Mesendoderm (in vitro differentiated cells): Measurements from ENCODE around the gene GRIK2.

Experiments used
- DNase-seq: peaks from one replicate; pipeline ENCODE4 v3.0.0; 2013
- H2AK5ac ChIP-seq: 2 replicates; pipeline ENCODE4 v1.6.1; 2013; ENCODE audit warnings: low read length, inconsistent platforms
- H2BK120ac ChIP-seq: 2 replicates; pipeline ENCODE4 v1.6.1; 2013; ENCODE audit warnings: low read depth, mild to moderate bottlenecking, low read length, moderate library complexity, mixed read lengths
- H2BK15ac ChIP-seq: replicated peaks from 2 replicates; pipeline ENCODE4 v1.6.1; 2013; ENCODE audit warnings: low read depth, mild to moderate bottlenecking, moderate library complexity
- H2BK5ac ChIP-seq: 2 replicates; pipeline ENCODE4 v1.6.1; 2013; ENCODE audit warnings: low read length, inconsistent platforms
- H3K18ac ChIP-seq: 2 replicates; pipeline ENCODE4 v1.6.1; 2013; ENCODE audit warnings: mild to moderate bottlenecking, low read length, mixed read lengths
- H3K23ac ChIP-seq: one replicate; pipeline ENCODE4 v1.6.1; 2013; ENCODE audit warnings: low read length
- H3K27ac ChIP-seq: 2 replicates; pipeline ENCODE4 v1.5.1; 2013; ENCODE audit warnings: low read depth, mild to moderate bottlenecking, inconsistent platforms, low read length, moderate library complexity
- H3K27me3 ChIP-seq: 2 replicates; pipeline ENCODE4 v1.6.1; 2013; ENCODE audit warnings: low read length, control low read depth, mild to moderate bottlenecking, inconsistent platforms; ENCODE audit not compliant: insufficient read depth, poor library complexity
- H3K36me3 ChIP-seq: 2 replicates; pipeline ENCODE4 v1.6.1; 2013; ENCODE audit warnings: low read length, inconsistent platforms; ENCODE audit not compliant: control insufficient read depth, insufficient read depth
- H3K4ac ChIP-seq: one replicate; pipeline ENCODE4 v1.6.1; 2013; ENCODE audit warnings: low read depth, mild to moderate bottlenecking, low read length, moderate library complexity
- H3K4me1 ChIP-seq: 2 replicates; pipeline ENCODE4 v1.6.1; 2013; ENCODE audit warnings: low read depth, low read length, inconsistent platforms; ENCODE audit not compliant: control insufficient read depth
- H3K4me2 ChIP-seq: 2 replicates; pipeline ENCODE4 v1.6.1; 2013; ENCODE audit warnings: low read length
- H3K4me3 ChIP-seq: 2 replicates; pipeline ENCODE4 v1.5.1; 2013; ENCODE audit warnings: mild to moderate bottlenecking, low read length
- H3K56ac ChIP-seq: one replicate; pipeline ENCODE4 v1.6.1; 2013; ENCODE audit warnings: low read length
- H3K79me1 ChIP-seq: 2 replicates; pipeline ENCODE4 v1.6.1; 2013; ENCODE audit warnings: low read length, inconsistent platforms
- H3K79me2 ChIP-seq: 2 replicates; pipeline ENCODE4 v1.6.1; 2013; ENCODE audit warnings: mild to moderate bottlenecking, low read length; ENCODE audit not compliant: control insufficient read depth, insufficient read depth
- H3K9ac ChIP-seq: 2 replicates; pipeline ENCODE4 v1.6.1; 2013; ENCODE audit warnings: low read length, inconsistent platforms
- H4K5ac ChIP-seq: one replicate; pipeline ENCODE4 v1.6.1; 2013; ENCODE audit warnings: low read length
- H4K8ac ChIP-seq: one replicate; pipeline ENCODE4 v1.6.1; 2013; ENCODE audit warnings: low read depth, mild to moderate bottlenecking, control low read depth, low read length, moderate library complexity
- WGBS: extraction: QIAGEN DNeasy Blood & Tissue Kit; methylation state at CpG from one replicate; pipeline ENCODE4 v1.1.7; 2013; ENCODE audit warnings: low lambda C conversion rate, missing lambda C conversion rate; ENCODE audit not compliant: insufficient coverage; ENCODE audit errors: extremely low coverage; 5-methylcytosine and 5-hydroxymethylcytosine counted together

GRIK2 gene

GRCh38 chr6:101445527-101445926, 52.0 kb downstream of the GRIK2 start:
- Histone ChIP-seq H4K8ac (no peak overlapping the region), H3K27ac (no peak overlapping the region), H3K4me1 (no peaks in the 10 kb centered on the region), H2BK15ac (no peak overlapping the region), H3K4ac (no peak overlapping the region), H2AK5ac (no peak overlapping the region), H3K4me2 (no peak overlapping the region), H3K4me3 (no peak overlapping the region), H4K5ac (no peak overlapping the region), H2BK5ac (no peak overlapping the region), H3K79me2 (no peaks in the 10 kb centered on the region), H2BK120ac (no peak overlapping the region), H3K79me1 (no peaks in the 10 kb centered on the region), H3K9ac (no peak overlapping the region), H3K18ac (no peak overlapping the region), H3K27me3 (no peaks in the 10 kb centered on the region), H3K36me3 (no peaks in the 10 kb centered on the region), H3K23ac (no peak overlapping the region), H3K56ac (no peak overlapping the region)
- no peak for DNase-seq
- WGBS = no CpG with 5 or more reads among the region's 2 CpGs

- Histone ChIP-seq H2BK5ac (no peak overlapping the region), H4K8ac (no peak overlapping the region), H3K9ac (no peak overlapping the region), H3K36me3 (no peaks in the 10 kb centered on the region), H3K79me1 (no peaks in the 10 kb centered on the region), H4K5ac (no peak overlapping the region), H3K4me3 (no peak overlapping the region), H3K4ac (no peak overlapping the region), H3K4me2 (no peak overlapping the region), H2BK15ac (no peak overlapping the region), H3K18ac (no peak overlapping the region), H3K4me1 (no peaks in the 10 kb centered on the region), H2AK5ac (no peak overlapping the region), H3K56ac (no peak overlapping the region), H3K27me3 (no peaks in the 10 kb centered on the region), H3K23ac (no peak overlapping the region), H3K79me2 (no peaks in the 10 kb centered on the region), H3K27ac (no peak overlapping the region), H2BK120ac (no peak overlapping the region)
- no CpG with 5 or more reads among the region's 5 CpGs for WGBS
- DNase-seq = no peak
Observed at GRCh38 chr6:101450901-101451300, 57.4 kb downstream of the GRIK2 start.

GRCh38 chr6:101451981-101452380, 58.5 kb downstream of the GRIK2 start:
- no peak overlapping the region for H3K23ac ChIP-seq
- WGBS = no CpG with 5 or more reads among the region's 1 CpG
- no peak overlapping the region for H3K4me3 ChIP-seq

GRCh38 chr6:101453221-101453620, 59.7 kb downstream of the GRIK2 start:
- H3K36me3 ChIP-seq = no peaks in the 10 kb centered on the region
- no peak overlapping the region for H2BK15ac ChIP-seq
- no peak overlapping the region for H3K9ac ChIP-seq
- no peak overlapping the region for H4K5ac ChIP-seq
- H3K4me1 ChIP-seq = no peaks in the 10 kb centered on the region
- no peak overlapping the region for H3K18ac ChIP-seq
- no peak overlapping the region for H2BK120ac ChIP-seq
- H3K79me2 ChIP-seq = no peaks in the 10 kb centered on the region
- no peak overlapping the region for H2AK5ac ChIP-seq
- no peak overlapping the region for H3K27ac ChIP-seq
- no peak overlapping the region for H3K4ac ChIP-seq
- no peak overlapping the region for H3K23ac ChIP-seq
- WGBS = no CpG with 5 or more reads among the region's 4 CpGs
- no peak overlapping the region for H2BK5ac ChIP-seq
- no peak for DNase-seq
- no peak overlapping the region for H3K4me2 ChIP-seq
- no peak overlapping the region for H3K4me3 ChIP-seq
- no peaks in the 10 kb centered on the region for H3K79me1 ChIP-seq
- no peak overlapping the region for H3K56ac ChIP-seq
- H4K8ac ChIP-seq = no peak overlapping the region
- no peaks in the 10 kb centered on the region for H3K27me3 ChIP-seq

More at GRCh38 chr6:101451981-101452380, 58.5 kb downstream of the GRIK2 start:
- Histone ChIP-seq H3K27me3 (no peaks in the 10 kb centered on the region), H2AK5ac (no peak overlapping the region), H3K56ac (no peak overlapping the region), H3K79me2 (no peaks in the 10 kb centered on the region), H3K4me2 (no peak overlapping the region), H3K27ac (no peak overlapping the region), H4K8ac (no peak overlapping the region), H2BK120ac (no peak overlapping the region), H3K36me3 (no peaks in the 10 kb centered on the region), H4K5ac (no peak overlapping the region), H2BK15ac (no peak overlapping the region), H2BK5ac (no peak overlapping the region), H3K18ac (no peak overlapping the region), H3K9ac (no peak overlapping the region), H3K4ac (no peak overlapping the region), H3K4me1 (no peaks in the 10 kb centered on the region), H3K79me1 (no peaks in the 10 kb centered on the region)
- no peak for DNase-seq

GRCh38 chr6:101454106-101454676, 60.7 kb downstream of the GRIK2 start:
- H3K9ac ChIP-seq = no peak overlapping the region
- no peak overlapping the region for H2BK120ac ChIP-seq
- H3K27ac ChIP-seq = no peak overlapping the region
- no peaks in the 10 kb centered on the region for H3K27me3 ChIP-seq
- H2BK15ac ChIP-seq = no peak overlapping the region
- no peak overlapping the region for H3K56ac ChIP-seq
- no peak overlapping the region for H3K4ac ChIP-seq
- H3K36me3 ChIP-seq = no peaks in the 10 kb centered on the region
- H3K4me3 ChIP-seq = no peak overlapping the region
- no peak overlapping the region for H2AK5ac ChIP-seq
- no peak overlapping the region for H4K5ac ChIP-seq
- no CpG with 5 or more reads among the region's 3 CpGs for WGBS
- no peaks in the 10 kb centered on the region for H3K4me1 ChIP-seq
- H3K79me2 ChIP-seq = no peaks in the 10 kb centered on the region
- H3K23ac ChIP-seq = no peak overlapping the region
- H3K79me1 ChIP-seq = no peaks in the 10 kb centered on the region
- no peak overlapping the region for H3K18ac ChIP-seq
- no peak for DNase-seq
- no peak overlapping the region for H3K4me2 ChIP-seq
- H4K8ac ChIP-seq = no peak overlapping the region
- H2BK5ac ChIP-seq = no peak overlapping the region

- H2AK5ac ChIP-seq = no peak overlapping the region
- no peak overlapping the region for H2BK5ac ChIP-seq
- no peak overlapping the region for H2BK120ac ChIP-seq
- H3K4me3 ChIP-seq = no peak overlapping the region
- no peak overlapping the region for H2BK15ac ChIP-seq
- H3K79me1 ChIP-seq = no peaks in the 10 kb centered on the region
- no peak overlapping the region for H3K27ac ChIP-seq
- DNase-seq = no peak
- H3K9ac ChIP-seq = no peak overlapping the region
- no peak overlapping the region for H4K8ac ChIP-seq
- peaks cover 6% of the 10 kb centered on the region for H3K4me1 ChIP-seq
- no peak overlapping the region for H3K4ac ChIP-seq
- H3K23ac ChIP-seq = no peak overlapping the region
- WGBS = no CpG with 5 or more reads among the region's 2 CpGs
- H3K79me2 ChIP-seq = no peaks in the 10 kb centered on the region
- H3K27me3 ChIP-seq = no peaks in the 10 kb centered on the region
- H3K36me3 ChIP-seq = no peaks in the 10 kb centered on the region
- no peak overlapping the region for H3K56ac ChIP-seq
- H4K5ac ChIP-seq = no peak overlapping the region
- no peak overlapping the region for H3K4me2 ChIP-seq
- no peak overlapping the region for H3K18ac ChIP-seq
Observed at GRCh38 chr6:101458336-101458735, 64.8 kb downstream of the GRIK2 start.
